ENCODE results near the gene BARX2.

BARX2 gene

GRCh38 chr11:129427376-129427775 is 51.7 kb downstream of the BARX2 start:
- Histone ChIP-seq H3K9ac (ENCODE audit: low read length) (no peak overlapping the region), H3K79me2 (ENCODE audit: insufficient read depth, low read length) (no peaks in the 10 kb centered on the region), H3K27me3 (ENCODE audit: insufficient read depth, low read length) (no peaks in the 10 kb centered on the region), H3K27ac (ENCODE audit: low read depth, low read length, poor library complexity, severe bottlenecking) (no peak overlapping the region), H3K9me3 (ENCODE audit: low read length) (no peaks in the 10 kb centered on the region), H3K9me2 (ENCODE audit: low read depth, low read length) (no peaks in the 10 kb centered on the region), H3K4me1 (ENCODE audit: insufficient read depth, low read length, severe bottlenecking) (no peaks in the 10 kb centered on the region), H2AFZ (ENCODE audit: low read length) (no peak overlapping the region), H3K4me2 (ENCODE audit: low read length) (no peak overlapping the region), H3F3A (ENCODE audit: insufficient read depth, low read length) (no peaks in the 10 kb centered on the region), H3K4me3 (ENCODE audit: low read depth, low read length, poor library complexity, severe bottlenecking) (no peak overlapping the region), H3K36me3 (ENCODE audit: insufficient read depth, low read length) (no peaks in the 10 kb centered on the region), H4K20me1 (ENCODE audit: insufficient read depth, low read length) (no peaks in the 10 kb centered on the region)
- TF ChIP-seq CTCF (IDR thresholded peaks at IDR 0.05; ENCODE audit: low read length) (no peak), EZH2 (IDR thresholded peaks at IDR 0.05; ENCODE audit: borderline replicate concordance, low read length) (no peak)

GRCh38 chr11:129427816-129428406 is 52.3 kb downstream of the BARX2 start:
- no peaks in the 10 kb centered on the region for H3K79me2 ChIP-seq (ENCODE audit: insufficient read depth, low read length)
- H3K4me1 ChIP-seq (ENCODE audit: insufficient read depth, low read length, severe bottlenecking): no peaks in the 10 kb centered on the region
- H3K4me3 ChIP-seq (ENCODE audit: low read depth, low read length, poor library complexity, severe bottlenecking): no peak overlapping the region
- H4K20me1 ChIP-seq (ENCODE audit: insufficient read depth, low read length): no peaks in the 10 kb centered on the region
- H3K36me3 ChIP-seq (ENCODE audit: insufficient read depth, low read length): no peaks in the 10 kb centered on the region
- H3K9me3 ChIP-seq (ENCODE audit: low read length): no peaks in the 10 kb centered on the region
- no peaks in the 10 kb centered on the region for H3K27me3 ChIP-seq (ENCODE audit: insufficient read depth, low read length)
- no peak overlapping the region for H2AFZ ChIP-seq (ENCODE audit: low read length)
- H3K27ac ChIP-seq (ENCODE audit: low read depth, low read length, poor library complexity, severe bottlenecking): no peak overlapping the region
- no peak for TF ChIP-seq CTCF (IDR thresholded peaks at IDR 0.05; ENCODE audit: low read length)
- TF ChIP-seq EZH2 (IDR thresholded peaks at IDR 0.05; ENCODE audit: borderline replicate concordance, low read length): no peak
- H3K4me2 ChIP-seq (ENCODE audit: low read length): no peak overlapping the region
- no peak overlapping the region for H3K9ac ChIP-seq (ENCODE audit: low read length)
- H3F3A ChIP-seq (ENCODE audit: insufficient read depth, low read length): no peaks in the 10 kb centered on the region
- H3K9me2 ChIP-seq (ENCODE audit: low read depth, low read length): no peaks in the 10 kb centered on the region

- Histone ChIP-seq H2AFZ (ENCODE audit: low read length) (no peak overlapping the region), H3K9me3 (ENCODE audit: low read length) (no peaks in the 10 kb centered on the region), H3K27me3 (ENCODE audit: insufficient read depth, low read length) (no peaks in the 10 kb centered on the region), H4K20me1 (ENCODE audit: insufficient read depth, low read length) (no peaks in the 10 kb centered on the region), H3F3A (ENCODE audit: insufficient read depth, low read length) (no peaks in the 10 kb centered on the region), H3K9ac (ENCODE audit: low read length) (no peak overlapping the region), H3K4me2 (ENCODE audit: low read length) (no peak overlapping the region), H3K79me2 (ENCODE audit: insufficient read depth, low read length) (no peaks in the 10 kb centered on the region), H3K4me1 (ENCODE audit: insufficient read depth, low read length, severe bottlenecking) (no peaks in the 10 kb centered on the region), H3K36me3 (ENCODE audit: insufficient read depth, low read length) (no peaks in the 10 kb centered on the region), H3K9me2 (ENCODE audit: low read depth, low read length) (no peaks in the 10 kb centered on the region), H3K27ac (ENCODE audit: low read depth, low read length, poor library complexity, severe bottlenecking) (no peak overlapping the region), H3K4me3 (ENCODE audit: low read depth, low read length, poor library complexity, severe bottlenecking) (no peak overlapping the region)
- TF ChIP-seq CTCF (IDR thresholded peaks at IDR 0.05; ENCODE audit: low read length) (no peak), EZH2 (IDR thresholded peaks at IDR 0.05; ENCODE audit: borderline replicate concordance, low read length) (no peak)
Observed at GRCh38 chr11:129428557-129428956, 52.9 kb downstream of the BARX2 start.
